GM19455 (cell line): ENCODE data around the gene SPEF2.
"Not testable (repeated sequence)": the region's sequence is repeated elsewhere in the genome, so short reads cannot be mapped to it uniquely, and the experiment has no call there.

Source experiments
- ATAC-seq: cut with Tn5 transposase; IDR thresholded peaks from one replicate; pipeline ENCODE4 v1.9.1; 2021; ENCODE audit not compliant: unreplicated experiment

The SPEF2 gene

DNA sequence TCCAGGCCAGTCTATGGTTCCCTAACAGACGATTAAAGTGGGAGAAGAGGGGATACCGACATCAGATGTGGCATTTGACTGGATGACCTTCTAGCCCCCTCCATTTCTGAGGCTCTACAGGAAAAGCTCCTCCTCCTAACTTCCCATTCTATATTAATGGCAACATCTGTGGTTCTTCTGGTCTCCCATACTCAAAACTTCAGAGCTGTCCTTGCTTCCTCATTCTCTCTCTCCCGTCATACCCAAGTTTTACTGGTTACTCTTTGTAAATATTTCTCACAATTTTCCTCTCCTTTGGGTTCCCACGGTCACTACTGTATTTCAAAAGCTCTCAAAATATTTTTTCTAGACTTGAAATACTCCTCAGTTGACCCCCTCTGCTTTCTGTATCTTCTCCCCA, 203.1 kb downstream of the SPEF2 start:
- no peak for ATAC-seq

DNA sequence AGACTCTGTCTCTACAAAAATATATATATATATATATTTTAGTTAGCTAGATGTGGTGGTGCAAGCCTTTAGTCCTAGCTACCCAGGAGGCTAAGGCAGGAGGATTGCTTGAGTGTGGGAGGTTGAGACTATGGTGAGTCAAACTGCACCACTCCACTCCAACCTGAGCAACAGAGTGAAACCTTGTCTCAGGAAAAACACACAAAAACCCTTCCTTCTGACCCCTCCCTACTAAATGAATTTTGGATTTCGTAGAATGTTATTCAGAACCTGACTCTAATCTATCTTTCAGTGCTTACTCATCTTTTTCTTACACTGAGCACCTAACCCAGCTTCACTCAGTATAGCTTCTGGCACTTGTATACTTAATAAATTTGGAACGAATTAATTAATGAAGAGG, 203.8 kb downstream of the SPEF2 start:
- no peak for ATAC-seq

DNA sequence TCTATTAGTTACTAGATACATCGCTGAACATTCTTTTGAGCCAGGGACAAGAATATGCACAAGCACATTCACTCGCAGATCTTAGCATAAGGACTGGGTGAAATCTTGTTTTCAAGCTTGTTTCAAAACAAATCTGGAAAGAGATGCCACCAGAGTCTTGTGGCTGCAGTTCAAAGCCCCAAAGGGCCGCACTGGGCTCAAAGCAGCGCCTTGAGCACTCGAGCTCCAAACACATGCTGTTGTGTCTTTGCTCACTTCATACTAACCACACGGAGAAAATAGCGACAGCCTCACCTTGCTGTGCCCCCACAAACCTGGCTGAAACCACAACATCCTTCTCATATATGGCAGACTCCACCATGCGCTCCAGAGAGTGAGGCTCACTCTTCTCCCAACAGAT, 204.8 kb downstream of the SPEF2 start:
- ATAC-seq = no peak

DNA sequence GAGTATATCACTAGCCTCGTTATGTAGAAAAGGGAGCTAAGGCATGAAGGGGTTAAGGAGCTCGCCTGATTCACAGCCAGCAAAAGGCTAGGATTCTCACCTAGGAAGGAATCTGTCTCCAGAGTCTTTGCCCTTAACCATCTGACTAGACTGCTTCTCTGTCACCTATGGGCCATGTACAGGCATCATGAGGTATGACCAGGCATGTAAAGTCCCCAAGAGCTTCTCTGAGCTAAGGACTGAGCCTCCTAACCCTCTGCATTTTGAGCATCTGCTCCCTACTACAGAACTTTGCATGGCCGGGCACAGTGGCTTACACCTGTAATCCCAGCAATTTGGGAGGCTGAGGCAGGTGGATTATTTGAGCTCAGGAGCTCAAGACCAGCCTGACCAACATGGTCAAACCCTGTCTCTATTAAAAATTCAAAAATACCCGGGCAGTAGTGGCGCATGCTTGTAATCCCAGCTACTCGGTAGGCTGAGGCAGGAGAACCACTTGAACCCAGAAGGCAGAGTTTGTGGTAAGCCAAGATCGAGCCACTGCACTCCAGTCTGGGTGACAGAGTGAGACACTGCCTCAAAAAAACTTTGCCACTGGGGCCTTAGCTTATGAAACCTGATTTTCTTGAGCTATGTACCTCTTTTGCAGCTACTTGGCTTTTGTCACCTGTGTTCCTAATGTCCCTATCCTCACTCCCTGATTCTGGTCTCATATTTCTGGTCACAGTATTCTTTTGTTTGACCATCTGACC, 205.9 kb downstream of the SPEF2 start:
- no peak for ATAC-seq

DNA sequence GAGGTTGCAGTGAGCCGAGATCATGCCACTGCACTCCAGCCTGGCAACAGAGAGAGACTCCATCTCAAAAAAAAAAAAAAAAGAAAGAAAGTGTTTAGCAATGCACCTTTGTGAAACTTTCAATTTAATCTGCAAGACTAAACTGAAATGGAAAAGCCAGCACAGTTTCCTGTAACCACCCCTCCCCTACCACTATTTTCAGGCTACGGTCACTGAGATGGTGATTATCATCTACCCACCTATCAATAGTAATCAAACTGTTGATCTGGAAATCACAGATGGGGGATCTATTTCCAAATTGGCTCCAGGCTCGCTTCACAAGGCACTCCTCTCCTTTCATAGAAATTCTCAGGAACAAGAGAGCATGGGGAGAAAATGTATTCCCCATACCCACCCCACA, 208.4 kb downstream of the SPEF2 start:
- no peak for ATAC-seq

DNA sequence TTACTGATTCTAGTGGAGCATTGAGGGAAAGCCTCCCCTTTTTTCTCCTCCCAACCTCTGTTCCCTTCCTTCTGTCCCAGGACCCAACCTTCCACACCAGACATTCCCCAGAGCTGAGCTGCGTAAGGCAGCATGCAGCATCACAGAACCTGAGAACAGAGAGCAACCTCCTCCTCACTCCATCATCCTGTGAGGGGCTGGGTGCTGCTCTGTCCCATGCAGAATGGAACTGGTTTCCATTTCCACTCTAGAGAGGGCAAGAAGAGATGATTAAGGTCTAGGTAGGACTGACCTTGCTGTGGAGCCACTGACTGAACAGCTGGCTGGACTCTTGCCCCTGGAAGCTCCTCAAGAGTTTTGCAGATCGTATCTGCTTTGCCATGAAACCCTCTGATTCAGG, 208.9 kb downstream of the SPEF2 start:
- ATAC-seq = no peak

DNA sequence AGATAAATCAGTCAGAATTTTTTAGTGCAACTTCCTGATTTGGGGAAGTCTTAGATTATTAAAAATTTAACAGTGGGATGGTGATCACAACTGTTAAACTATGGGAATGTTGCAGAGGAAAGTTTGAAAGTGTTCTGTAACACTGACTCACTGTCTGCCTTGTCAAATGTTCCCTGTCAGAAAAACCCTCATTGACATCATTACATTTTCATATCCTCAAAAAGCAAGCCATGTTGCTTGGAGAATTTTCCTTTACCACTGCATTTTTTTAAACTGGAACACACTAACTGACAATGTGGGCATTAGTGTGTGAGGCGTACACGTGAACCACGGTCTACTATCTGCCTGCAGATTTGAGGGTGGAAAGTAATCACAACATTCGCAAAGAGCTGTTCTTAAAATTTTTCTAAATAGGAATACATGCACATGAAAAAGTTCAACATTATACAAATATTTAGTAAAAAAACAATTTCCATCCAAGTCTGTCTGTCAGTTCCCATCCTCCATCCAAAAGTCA, 210.5 kb downstream of the SPEF2 start:
- no peak for ATAC-seq

DNA sequence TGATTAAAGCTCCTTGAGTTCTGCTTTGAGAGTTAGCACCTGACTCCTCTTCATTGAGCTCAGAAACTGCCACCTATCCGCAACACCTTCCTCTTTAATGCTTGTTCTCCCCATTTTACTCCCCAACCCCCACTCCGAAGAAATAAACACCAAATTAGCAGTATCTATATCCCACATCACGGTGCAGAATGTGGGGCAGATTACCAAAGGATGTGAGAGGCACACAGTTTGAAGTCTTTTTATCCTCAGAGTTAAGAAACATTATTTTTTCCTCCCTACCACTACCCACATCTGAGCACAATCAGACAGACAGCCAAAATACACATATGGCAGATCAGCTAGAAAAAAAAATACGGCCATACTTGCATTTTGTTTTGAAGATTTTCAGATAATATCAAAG, 212.9 kb downstream of the SPEF2 start:
- no peak for ATAC-seq

DNA sequence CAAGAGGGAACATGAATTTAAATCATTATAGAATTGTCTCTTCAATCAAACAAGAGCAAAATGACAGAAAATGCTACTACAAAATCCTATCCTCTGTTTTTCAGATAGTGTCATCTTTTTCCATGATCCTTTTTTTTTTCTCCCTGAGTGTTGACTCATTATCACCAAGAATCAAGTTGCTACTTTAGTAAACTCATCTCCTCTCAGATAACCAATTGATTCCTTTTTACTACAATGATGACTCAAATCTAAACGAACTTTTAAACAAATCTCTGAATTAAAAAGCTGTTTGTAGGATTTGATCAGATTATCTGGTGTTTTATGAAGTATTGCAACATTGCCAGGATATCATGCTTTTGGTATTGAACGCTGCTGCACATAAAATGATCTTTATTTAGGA, 215.1 kb downstream of the SPEF2 start:
- ATAC-seq = no peak

DNA sequence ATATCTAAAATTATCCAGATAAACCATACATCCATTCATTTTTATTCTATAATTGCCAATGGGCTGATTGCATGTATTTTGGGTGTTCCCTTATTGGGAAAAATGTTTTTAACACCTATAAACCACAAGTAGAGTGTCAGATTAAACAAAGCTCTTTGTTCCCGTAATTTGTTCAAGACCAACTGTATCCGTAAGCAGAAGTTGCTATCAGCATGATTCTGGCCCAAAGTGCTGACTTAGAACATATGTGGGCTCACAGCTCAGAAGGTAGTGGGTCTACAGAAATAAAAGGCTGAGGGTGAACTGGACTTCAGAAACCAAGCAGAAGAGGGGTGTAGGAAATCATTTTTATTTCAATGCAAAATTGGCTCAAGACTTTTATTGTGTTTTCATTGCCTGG, 215.6 kb downstream of the SPEF2 start:
- ATAC-seq = no peak

DNA sequence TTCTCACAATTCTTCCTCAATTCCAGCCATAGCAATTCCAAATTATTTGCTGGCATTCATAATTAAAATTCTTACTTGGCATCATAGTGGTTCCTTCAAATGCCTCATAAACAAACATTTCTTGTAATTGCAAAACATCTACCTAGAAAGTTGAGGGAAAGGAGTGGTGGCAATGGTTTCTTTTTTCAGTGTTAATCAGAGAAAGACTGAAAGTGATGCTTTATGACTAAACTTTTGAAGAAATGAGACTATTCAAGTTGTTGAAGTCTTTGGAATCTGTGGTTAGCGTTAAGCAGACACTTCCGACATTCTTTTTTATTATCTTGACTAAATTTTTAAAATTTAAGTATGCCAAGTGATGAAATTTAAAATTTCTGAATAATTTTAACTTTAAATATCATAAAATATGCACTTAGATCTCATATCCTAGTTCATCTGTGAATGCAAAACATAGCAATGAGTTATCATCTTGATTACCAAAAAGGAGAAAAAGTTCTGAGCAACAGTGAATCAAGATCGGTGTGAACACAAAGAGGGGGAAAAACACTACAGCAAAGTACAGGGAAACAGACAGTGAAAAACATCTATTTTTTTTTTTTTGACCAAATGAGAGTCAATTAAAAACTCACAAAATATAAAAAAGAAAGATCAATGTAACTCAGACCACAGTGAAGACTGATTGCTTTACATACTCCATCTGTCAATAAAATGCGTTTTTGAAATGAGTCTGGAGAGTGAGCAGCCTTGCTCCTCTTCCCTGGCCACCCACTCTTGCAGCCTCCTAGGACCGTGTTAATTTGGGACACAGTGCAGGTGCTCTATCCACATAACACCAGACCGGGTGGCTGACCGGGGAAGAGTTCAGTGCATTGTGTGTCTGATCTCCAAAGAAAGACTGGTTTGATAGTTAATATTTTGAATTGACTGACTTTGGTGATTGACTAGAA, 218.4 kb downstream of the SPEF2 start:
- no peak for ATAC-seq

DNA sequence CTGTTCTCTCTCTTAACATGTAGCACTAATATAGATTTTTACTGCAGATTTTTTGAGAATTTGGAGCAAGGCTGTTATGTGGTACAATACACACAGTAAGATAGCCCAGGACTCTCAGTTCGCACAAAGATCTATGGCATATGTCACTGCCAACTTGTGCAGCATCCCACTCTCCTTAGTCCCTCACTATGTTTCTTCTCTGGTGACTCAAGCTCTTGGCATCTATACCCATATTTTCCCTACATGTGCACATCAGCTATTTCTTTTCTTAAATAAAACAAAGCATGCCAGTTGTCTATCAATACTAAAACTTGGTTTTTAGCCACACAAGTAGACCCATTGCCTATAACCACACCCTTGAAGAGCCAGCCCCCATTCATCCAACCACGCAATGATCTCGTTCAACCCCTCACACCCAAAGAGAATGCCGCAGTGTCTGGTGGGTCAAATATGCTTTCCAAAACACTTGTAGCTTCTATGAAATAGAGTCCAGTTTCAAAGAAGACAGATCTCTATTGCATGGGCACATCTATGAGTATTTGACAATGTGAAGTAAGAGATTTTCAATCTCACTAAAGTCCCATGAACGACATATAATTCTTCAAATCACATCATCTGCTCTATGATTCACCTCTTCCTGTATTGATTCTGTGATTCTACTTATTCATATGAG, 220.8 kb downstream of the SPEF2 start:
- no peak for ATAC-seq

DNA sequence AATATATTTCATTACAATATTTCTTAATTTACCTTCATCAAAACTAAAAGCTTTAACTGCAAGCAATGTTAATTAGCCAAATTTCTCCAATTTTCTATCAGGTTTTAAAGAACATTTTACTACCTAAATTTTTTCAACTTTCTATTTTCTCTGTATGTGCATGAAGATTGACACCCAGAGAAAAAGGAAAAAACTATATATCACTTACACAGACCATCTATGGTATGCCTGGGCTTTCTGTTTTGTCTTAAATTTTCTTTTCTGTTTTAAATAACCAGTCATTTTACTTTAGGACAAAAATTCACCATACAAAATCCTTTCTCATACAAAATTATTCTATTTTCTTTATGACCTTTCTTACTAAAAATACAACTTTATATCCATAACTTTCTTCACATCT, 225.2 kb downstream of the SPEF2 start:
- ATAC-seq = no peak

DNA sequence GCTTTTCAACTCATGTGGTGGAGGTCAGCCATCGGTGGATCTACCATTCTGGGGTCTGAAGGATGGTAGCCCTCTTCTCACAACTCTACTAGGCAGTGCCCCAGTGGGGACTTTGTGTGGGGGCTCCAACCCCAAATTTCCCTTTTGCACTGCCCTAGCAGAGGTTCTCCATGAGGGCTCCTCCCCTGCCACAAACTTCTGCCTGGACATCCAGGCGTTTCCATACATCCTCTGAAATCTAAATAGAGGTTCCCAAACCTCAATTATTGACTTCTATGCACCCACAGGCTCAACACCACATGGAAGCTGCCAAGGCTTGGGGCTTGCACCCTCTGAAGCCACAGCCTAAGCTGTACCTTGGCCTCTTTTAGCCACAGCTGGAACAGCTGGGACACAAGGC, 227.8 kb downstream of the SPEF2 start:
- ATAC-seq = not testable (repeated sequence)

DNA sequence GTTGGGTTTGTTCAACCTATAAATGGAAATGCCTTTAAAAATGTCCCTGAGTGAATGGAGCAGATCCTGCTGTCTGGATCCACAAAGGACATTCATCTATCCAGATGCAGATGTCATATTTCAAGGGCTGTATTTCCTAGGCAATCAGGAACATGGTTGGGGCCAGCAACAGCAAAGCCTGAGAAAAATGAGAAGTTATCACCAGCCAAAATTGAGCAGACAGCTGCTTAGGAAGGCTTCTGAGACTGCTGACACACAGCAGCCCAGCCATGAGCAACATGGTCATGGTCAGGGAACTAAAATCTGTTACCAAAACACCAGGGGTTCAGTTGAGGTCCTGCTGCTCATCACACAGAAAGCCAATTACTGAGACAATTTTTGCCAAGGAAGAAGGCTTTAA, 229.8 kb downstream of the SPEF2 start:
- no peak for ATAC-seq

DNA sequence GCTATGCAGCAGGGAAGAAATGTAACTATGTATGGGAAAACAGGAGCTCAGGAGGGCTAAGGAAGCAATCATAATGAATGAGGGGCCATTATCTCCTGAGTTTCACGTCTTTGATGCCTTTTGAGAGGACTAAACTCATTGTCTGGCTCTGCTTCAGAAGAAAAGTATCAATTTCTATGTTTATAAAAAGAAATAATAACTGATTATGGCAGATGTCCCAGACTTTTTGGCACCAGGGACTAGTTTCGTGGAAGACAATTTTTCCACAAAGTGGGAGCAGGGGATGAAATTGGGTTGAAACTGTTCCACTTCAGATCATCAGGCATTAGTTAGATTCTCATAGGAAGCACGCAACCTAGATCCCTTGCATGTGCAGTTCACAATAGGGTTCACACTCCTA, 230.3 kb downstream of the SPEF2 start:
- ATAC-seq = no peak

DNA sequence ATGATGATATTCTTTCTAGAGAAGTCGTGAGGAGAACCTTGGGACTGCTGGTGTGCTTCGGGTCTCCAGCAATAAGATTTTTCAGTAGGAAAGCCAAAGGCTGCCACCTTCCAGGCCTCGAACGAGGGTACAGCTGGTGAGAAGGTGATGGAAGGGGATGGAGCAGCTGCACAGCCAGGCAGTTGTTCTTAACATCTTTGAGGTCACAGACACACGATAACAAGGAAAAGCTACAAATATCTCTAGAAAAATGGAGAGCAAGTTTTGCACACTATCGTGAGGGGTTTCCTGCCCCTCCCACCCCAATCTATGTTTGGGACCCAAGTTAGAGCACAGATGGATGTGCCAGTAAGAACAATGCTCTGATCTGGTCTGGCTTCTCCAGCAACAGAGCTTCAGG, 232.2 kb downstream of the SPEF2 start:
- no peak for ATAC-seq

DNA sequence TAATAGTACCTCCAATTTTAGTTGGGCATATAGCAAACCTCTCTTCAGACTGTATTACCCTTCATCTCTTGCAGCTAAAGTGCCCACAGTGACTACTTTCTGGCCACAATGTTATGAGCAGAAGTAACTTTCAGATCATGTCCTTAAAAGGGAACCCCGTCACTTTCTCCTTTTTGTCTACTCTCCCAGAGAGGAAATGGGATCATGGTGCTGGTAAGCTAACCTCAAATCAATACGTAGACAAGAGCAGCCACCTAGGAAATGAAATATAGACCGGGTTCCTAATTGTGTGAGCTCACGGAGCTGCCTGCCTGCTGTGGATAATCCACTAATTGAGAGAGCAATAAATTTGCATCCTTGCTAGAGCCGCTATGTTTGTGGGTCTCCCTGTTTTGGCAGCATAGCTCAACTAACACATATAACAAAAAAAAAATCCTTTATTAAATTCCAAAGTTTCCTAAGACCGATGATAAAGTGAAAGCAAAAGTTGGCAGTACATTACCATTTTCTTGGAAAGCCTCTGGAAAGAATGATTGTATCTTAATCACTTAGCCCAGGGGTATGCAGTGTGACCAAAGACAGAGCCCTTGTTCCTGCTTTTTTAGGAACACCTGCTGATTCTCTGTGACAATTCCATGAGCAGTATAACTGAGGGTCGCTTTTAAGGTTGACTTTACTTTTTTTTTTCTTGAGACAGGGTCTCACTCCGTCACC, 233.5 kb downstream of the SPEF2 start:
- no peak for ATAC-seq

DNA sequence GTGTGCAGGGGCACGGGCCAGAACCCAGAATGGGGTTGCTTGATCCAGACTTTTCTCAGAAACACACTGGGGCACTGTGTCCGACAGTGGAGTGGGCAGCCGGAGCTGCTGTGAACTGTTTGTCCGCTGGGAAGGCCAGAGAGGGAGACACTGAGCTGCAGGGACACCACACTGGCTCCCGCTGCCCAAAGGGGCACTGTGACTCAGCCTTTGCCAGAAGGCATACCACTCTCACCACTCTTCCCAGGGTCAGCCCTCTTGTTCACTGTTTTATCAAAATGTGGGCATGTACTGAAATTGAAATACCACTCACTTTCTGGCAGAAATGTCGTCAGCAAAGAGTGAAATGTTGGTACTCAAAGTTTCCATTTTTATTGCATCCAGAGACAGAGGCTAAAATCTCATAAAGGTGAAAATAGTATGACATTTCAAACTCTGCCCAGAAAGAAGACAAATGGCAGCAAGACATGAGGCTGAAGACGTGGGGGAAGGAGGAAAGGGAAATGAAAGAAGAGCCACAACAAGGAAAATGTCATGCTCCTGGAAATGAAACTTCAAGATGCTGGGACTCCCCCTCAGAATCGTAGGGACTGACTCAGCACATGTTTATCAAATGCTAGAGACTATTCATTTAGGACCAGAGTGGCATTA, 234.5 kb downstream of the SPEF2 start:
- ATAC-seq = no peak

DNA sequence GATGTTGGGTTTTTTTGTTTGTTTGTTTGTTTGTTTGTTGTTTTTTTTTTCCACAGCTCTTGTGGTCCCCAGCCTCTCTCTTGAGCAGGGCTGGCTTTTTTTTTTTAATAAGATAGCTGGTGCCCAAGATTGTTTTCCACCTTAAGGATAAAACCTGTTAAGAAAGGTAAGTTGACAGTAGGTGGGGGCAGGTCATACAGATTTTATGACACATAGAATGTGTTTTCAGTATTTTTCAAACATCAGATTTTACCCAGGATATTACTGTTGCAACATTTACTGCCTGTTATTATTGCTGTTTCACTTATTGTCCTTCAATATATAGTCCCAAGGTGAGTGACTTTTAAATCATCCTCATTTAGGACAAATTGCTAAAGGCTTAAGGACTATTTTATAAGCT, 235.1 kb downstream of the SPEF2 start:
- no peak for ATAC-seq
